IPS DF 6.9 (cell line): Measurements from ENCODE around the gene F10.

Experiments
- DNase-seq: peaks from one replicate; pipeline ENCODE4 v3.0.0-alpha.2; 2013; ENCODE audit warnings: low read depth, low spot score
- H3K27ac ChIP-seq: one replicate; pipeline ENCODE4 v1.5.1; 2013; ENCODE audit warnings: low read length, control low read depth
- H3K27me3 ChIP-seq: 2 replicates; pipeline ENCODE4 v1.6.1; 2013; ENCODE audit warnings: mild to moderate bottlenecking, low read length; ENCODE audit not compliant: control insufficient read depth, insufficient read depth
- H3K36me3 ChIP-seq: 2 replicates; pipeline ENCODE4 v1.6.1; 2013; ENCODE audit warnings: low read length; ENCODE audit not compliant: control insufficient read depth, insufficient read depth
- H3K4me1 ChIP-seq: 2 replicates; pipeline ENCODE4 v1.6.1; 2013; ENCODE audit warnings: low read length; ENCODE audit not compliant: control insufficient read depth, insufficient read depth
- H3K4me3 ChIP-seq: 2 replicates; pipeline ENCODE4 v1.5.1; 2013; ENCODE audit warnings: mild to moderate bottlenecking, low read length
- H3K9me3 ChIP-seq: 2 replicates; pipeline ENCODE4 v1.6.1; 2013; ENCODE audit warnings: low read length, inconsistent platforms; ENCODE audit not compliant: control insufficient read depth, insufficient read depth
- WGBS: extraction: QIAGEN DNeasy Blood & Tissue Kit; methylation state at CpG from one replicate; pipeline ENCODE4 v1.1.7; 2013; ENCODE audit warnings: mixed read lengths, missing lambda C conversion rate; ENCODE audit not compliant: insufficient read length, insufficient coverage; 5-methylcytosine and 5-hydroxymethylcytosine counted together

F10 gene

GRCh38 chr13:113140677-113141600 is 18.3 kb downstream of the F10 start:
- H3K4me3 ChIP-seq: no peak overlapping the region
- WGBS: no CpG with 5 or more reads among the region's 26 CpGs
- no peaks in the 10 kb centered on the region for H3K9me3 ChIP-seq
- H3K36me3 ChIP-seq: no peaks in the 10 kb centered on the region; the same call in 1 of the 2 replicates
- no peak overlapping the region for H3K27ac ChIP-seq
- DNase-seq: no peak
- no peaks in the 10 kb centered on the region for H3K27me3 ChIP-seq
- 0 out of 2 replicates have a peak, but pooled peaks cover 3% of the 10 kb centered on the region for H3K4me1 ChIP-seq

- H3K4me1 ChIP-seq: 0 out of 2 replicates have a peak, but pooled peaks cover 3% of the 10 kb centered on the region
- WGBS: no CpG with 5 or more reads among the region's 18 CpGs
- H3K27me3 ChIP-seq: no peaks in the 10 kb centered on the region
Observed at GRCh38 chr13:113141601-113141970, 19.0 kb downstream of the F10 start.

GRCh38 chr13:113142876-113143275 is 20.3 kb downstream of the F10 start:
- H3K27me3 ChIP-seq: no peaks in the 10 kb centered on the region
- no CpG with 5 or more reads among the region's 7 CpGs for WGBS
- H3K4me3 ChIP-seq: no peak overlapping the region
- no peak overlapping the region for H3K27ac ChIP-seq
- no peaks in the 10 kb centered on the region for H3K9me3 ChIP-seq
- 0 out of 2 replicates have a peak, but pooled peaks cover 1% of the 10 kb centered on the region for H3K4me1 ChIP-seq
- H3K36me3 ChIP-seq: no peaks in the 10 kb centered on the region; the same call in 1 of the 2 replicates
- DNase-seq: no peak

More at GRCh38 chr13:113141601-113141970, 19.0 kb downstream of the F10 start:
- H3K9me3 ChIP-seq: no peaks in the 10 kb centered on the region
- H3K27ac ChIP-seq: no peak overlapping the region
- no peak overlapping the region for H3K4me3 ChIP-seq
- no peaks in the 10 kb centered on the region; the same call in 1 of the 2 replicates for H3K36me3 ChIP-seq
- no peak for DNase-seq

GRCh38 chr13:113143466-113144254 is 21.1 kb downstream of the F10 start:
- Histone ChIP-seq H3K4me3 (no peak overlapping the region), H3K36me3 (no peaks in the 10 kb centered on the region; the same call in 1 of the 2 replicates), H3K9me3 (no peaks in the 10 kb centered on the region), H3K27me3 (no peaks in the 10 kb centered on the region), H3K27ac (no peak overlapping the region), H3K4me1 (0 out of 2 replicates have a peak, but pooled peaks cover 1% of the 10 kb centered on the region)
- no peak for DNase-seq
- no CpG with 5 or more reads among the region's 39 CpGs for WGBS

GRCh38 chr13:113144255-113144629 is 21.6 kb downstream of the F10 start:
- H3K4me3 ChIP-seq: no peak overlapping the region
- no peak overlapping the region for H3K27ac ChIP-seq
- 0 out of 2 replicates have a peak, but pooled peaks cover 1% of the 10 kb centered on the region for H3K4me1 ChIP-seq
- no peak for DNase-seq
- H3K36me3 ChIP-seq: no peaks in the 10 kb centered on the region; the same call in 1 of the 2 replicates
- H3K9me3 ChIP-seq: no peaks in the 10 kb centered on the region
- no peaks in the 10 kb centered on the region for H3K27me3 ChIP-seq
- no CpG with 5 or more reads among the region's 12 CpGs for WGBS

GRCh38 chr13:113145496-113145895 is 22.9 kb downstream of the F10 start:
- 0 out of 2 replicates have a peak, but pooled peaks cover 1% of the 10 kb centered on the region for H3K4me1 ChIP-seq
- H3K9me3 ChIP-seq: no peaks in the 10 kb centered on the region
- H3K27me3 ChIP-seq: no peaks in the 10 kb centered on the region
- no CpG with 5 or more reads among the region's 12 CpGs for WGBS
- no peak for DNase-seq
- no peak overlapping the region for H3K27ac ChIP-seq
- no peak overlapping the region for H3K4me3 ChIP-seq
- H3K36me3 ChIP-seq: no peaks in the 10 kb centered on the region; the same call in 1 of the 2 replicates

GRCh38 chr13:113145911-113146598 is 23.5 kb downstream of the F10 start:
- Histone ChIP-seq H3K36me3 (no peaks in the 10 kb centered on the region; the same call in 1 of the 2 replicates), H3K27me3 (no peaks in the 10 kb centered on the region), H3K4me3 (no peak overlapping the region), H3K9me3 (no peaks in the 10 kb centered on the region), H3K27ac (no peak overlapping the region), H3K4me1 (0 out of 2 replicates have a peak, but pooled peaks cover 1% of the 10 kb centered on the region)
- no CpG with 5 or more reads among the region's 15 CpGs for WGBS
- DNase-seq: no peak

GRCh38 chr13:113146750-113147149 is 24.2 kb downstream of the F10 start:
- H3K9me3 ChIP-seq: no peaks in the 10 kb centered on the region
- DNase-seq: no peak
- WGBS: no CpG with 5 or more reads among the region's 9 CpGs
- no peak overlapping the region for H3K27ac ChIP-seq
- H3K4me3 ChIP-seq: no peak overlapping the region
- H3K36me3 ChIP-seq: no peaks in the 10 kb centered on the region; the same call in 1 of the 2 replicates
- 0 out of 2 replicates have a peak, but pooled peaks cover 1% of the 10 kb centered on the region for H3K4me1 ChIP-seq
- no peaks in the 10 kb centered on the region; the same call in 1 of the 2 replicates for H3K27me3 ChIP-seq

GRCh38 chr13:113147206-113147605 is 24.6 kb downstream of the F10 start:
- Histone ChIP-seq H3K27me3 (no peaks in the 10 kb centered on the region; the same call in 1 of the 2 replicates), H3K36me3 (no peaks in the 10 kb centered on the region; the same call in 1 of the 2 replicates), H3K27ac (no peak overlapping the region), H3K4me3 (no peak overlapping the region), H3K9me3 (no peaks in the 10 kb centered on the region), H3K4me1 (0 out of 2 replicates have a peak, but pooled peaks cover 1% of the 10 kb centered on the region)
- WGBS: no CpG with 5 or more reads among the region's 8 CpGs
- no peak for DNase-seq
